OCI-LY7 (cell line): ENCODE data around the gene THRAP3. TPM values are rescaled to one million over a fixed set of nuclear protein-coding genes. Genes with fewer than 3 reads are reported as not detected.

ENCODE experiments used
- BruUV-seq: library from RNA; stranded (reverse); fragments of 400-500 nt; replicated peaks from 2 replicates; lab custom pipeline; 2021; lab: Mats Ljungman, UMichigan
- CTCF ChIA-PET: fragments of 300-600 bp; sonication (Branson Sonifier 250); formaldehyde crosslinking; loops from one replicate; lab custom pipeline; 2022; ENCODE audit warnings: antibody characterized with exemption; ENCODE audit not compliant: unreplicated experiment; lab: Charles Lee
- POLR2A ChIA-PET: fragments of 300-600 bp; sonication (Branson Sonifier 250); formaldehyde crosslinking; loops from one replicate; lab custom pipeline; 2022; ENCODE audit warnings: antibody characterized with exemption; lab: Charles Lee
- DNase-seq: peaks from one replicate; pipeline ENCODE4 v3.0.0-alpha.2; 2015; ENCODE audit warnings: low spot score
- H2AFZ ChIP-seq: fragments of 200-600 bp; sonication (generic), shearing (Covaris generic); 2 replicates; pipeline ENCODE4 v1.6.1; 2014; ENCODE audit warnings: mild to moderate bottlenecking, antibody characterized with exemption, low read length, moderate library complexity
- H3K27ac ChIP-seq: fragments of 200-600 bp; sonication (generic); 2 replicates; pipeline ENCODE4 v1.5.1; 2014; ENCODE audit warnings: mixed run types, low read depth, mild to moderate bottlenecking, moderate library complexity, low read length, inconsistent platforms; ENCODE audit not compliant: poor library complexity, severe bottlenecking
- H3K36me3 ChIP-seq: fragments of 200-600 bp; sonication (generic); 2 replicates; pipeline ENCODE4 v1.6.1; 2014; ENCODE audit warnings: mild to moderate bottlenecking, antibody characterized with exemption, low read length, moderate library complexity, mixed read lengths; ENCODE audit not compliant: insufficient read depth
- H3K4me1 ChIP-seq: fragments of 200-600 bp; sonication (generic); 2 replicates; pipeline ENCODE4 v1.5.1; 2014; ENCODE audit warnings: mild to moderate bottlenecking, low read length; ENCODE audit not compliant: insufficient read depth, poor library complexity, severe bottlenecking
- H3K4me2 ChIP-seq: fragments of 200-600 bp; sonication (generic); 2 replicates; pipeline ENCODE4 v1.6.1; 2014; ENCODE audit warnings: mild to moderate bottlenecking, low read length
- H3K4me3 ChIP-seq: fragments of 200-600 bp; sonication (generic); 2 replicates; pipeline ENCODE4 v1.5.1; 2014; ENCODE audit warnings: mild to moderate bottlenecking, low read depth, low read length; ENCODE audit not compliant: poor library complexity, severe bottlenecking
- H3K79me2 ChIP-seq: fragments of 200-600 bp; sonication (generic); 2 replicates; pipeline ENCODE4 v1.6.1; 2016; ENCODE audit warnings: low read depth, mild to moderate bottlenecking, low read length, moderate library complexity, mixed read lengths; ENCODE audit not compliant: insufficient read depth
- H3K9me2 ChIP-seq: fragments of 200-600 bp; sonication (generic); 2 replicates; pipeline ENCODE4 v1.6.1; 2016; ENCODE audit warnings: mild to moderate bottlenecking, low read length, mixed read lengths; ENCODE audit not compliant: insufficient read depth
- H3K9me3 ChIP-seq: fragments of 200-600 bp; sonication (generic); 2 replicates; pipeline ENCODE4 v1.6.1; 2014; ENCODE audit warnings: mild to moderate bottlenecking, mixed run types, low read length, mixed read lengths
- H4K20me1 ChIP-seq: fragments of 200-600 bp; sonication (generic); 2 replicates; pipeline ENCODE4 v1.6.1; 2014; ENCODE audit warnings: mild to moderate bottlenecking, antibody characterized with exemption, low read length, moderate library complexity, mixed read lengths; ENCODE audit not compliant: insufficient read depth
- EZH2phosphoT487 ChIP-seq: fragments of 200-600 bp; sonication (generic); IDR thresholded peaks from 2 replicates; pipeline ENCODE4 v1.6.1; 2018; ENCODE audit warnings: low read depth, borderline replicate concordance, mild to moderate bottlenecking, mixed run types, antibody characterized with exemption, low read length, moderate library complexity, mixed read lengths
- intact Hi-C: fragments of 100-400 bp; cut with micrococcal nuclease; formaldehyde crosslinking; loops from one replicate; pipeline ENCODE4 v1.10.0; 2022; ENCODE audit not compliant: unreplicated experiment
- total RNA-seq, 2 experiments: library from RNA; depleted of rRNA in 1 of 2; stranded (reverse); fragments of >200 nt in 1 of 2; shearing (Covaris generic) in 1 of 2; gene quantifications; 2 replicates each; pipeline ENCODE4 v1.2.3, GENCODE V29; 2014 to 2022
- TF ChIP-seq, protein P1 (sequence below): fragments of 200-600 bp; sonication (generic); conservative IDR thresholded peaks from 2 replicates; pipeline ENCODE4 v1.5.1; 2014; ENCODE audit warnings: mild to moderate bottlenecking, antibody characterized with exemption, low read length, moderate library complexity, mixed read lengths

THRAP3 gene
- total RNA-seq, 2 experiments from 2014 or later = 98.7 to 132 TPM

GRCh38 chr1:36257375-36257767, 33.1 kb downstream of the THRAP3 start:
- intact Hi-C loops = no loop called here
- DNase-seq = no peak
- Histone ChIP-seq H3K9me2 (no peaks in the 10 kb centered on the region), H3K79me2 (peaks cover 74% of the 10 kb centered on the region), H3K9me3 (no peaks in the 10 kb centered on the region), H3K4me2 (no peak overlapping the region; the same call in 1 of the 2 replicates), H3K4me1 (peaks cover 29% of the 10 kb centered on the region), H4K20me1 (peaks cover 10% of the 10 kb centered on the region), H3K36me3 (peaks cover 87% of the 10 kb centered on the region), H3K4me3 (no peak overlapping the region), H2AFZ (no peak overlapping the region), H3K27ac (peak overlapping the region; percentile 7)
- TF ChIP-seq EZH2phosphoT487 = no peak
- TF ChIP-seq, protein P1, sequence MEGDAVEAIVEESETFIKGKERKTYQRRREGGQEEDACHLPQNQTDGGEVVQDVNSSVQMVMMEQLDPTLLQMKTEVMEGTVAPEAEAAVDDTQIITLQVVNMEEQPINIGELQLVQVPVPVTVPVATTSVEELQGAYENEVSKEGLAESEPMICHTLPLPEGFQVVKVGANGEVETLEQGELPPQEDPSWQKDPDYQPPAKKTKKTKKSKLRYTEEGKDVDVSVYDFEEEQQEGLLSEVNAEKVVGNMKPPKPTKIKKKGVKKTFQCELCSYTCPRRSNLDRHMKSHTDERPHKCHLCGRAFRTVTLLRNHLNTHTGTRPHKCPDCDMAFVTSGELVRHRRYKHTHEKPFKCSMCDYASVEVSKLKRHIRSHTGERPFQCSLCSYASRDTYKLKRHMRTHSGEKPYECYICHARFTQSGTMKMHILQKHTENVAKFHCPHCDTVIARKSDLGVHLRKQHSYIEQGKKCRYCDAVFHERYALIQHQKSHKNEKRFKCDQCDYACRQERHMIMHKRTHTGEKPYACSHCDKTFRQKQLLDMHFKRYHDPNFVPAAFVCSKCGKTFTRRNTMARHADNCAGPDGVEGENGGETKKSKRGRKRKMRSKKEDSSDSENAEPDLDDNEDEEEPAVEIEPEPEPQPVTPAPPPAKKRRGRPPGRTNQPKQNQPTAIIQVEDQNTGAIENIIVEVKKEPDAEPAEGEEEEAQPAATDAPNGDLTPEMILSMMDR = no peak
- BruUV-seq = no TSS peak
- ChIA-PET POLR2A (no interaction called here), CTCF (no interaction called here)

- Histone ChIP-seq H3K36me3 (peaks cover 89% of the 10 kb centered on the region), H3K27ac (no peak overlapping the region), H3K79me2 (peaks cover 65% of the 10 kb centered on the region), H3K4me1 (peaks cover 26% of the 10 kb centered on the region), H3K4me3 (no peak overlapping the region), H4K20me1 (peaks cover 8% of the 10 kb centered on the region; the same call in 1 of the 2 replicates), H2AFZ (no peak overlapping the region), H3K9me2 (no peaks in the 10 kb centered on the region), H3K4me2 (peak overlapping the region; percentile 16; the same call in 1 of the 2 replicates), H3K9me3 (no peaks in the 10 kb centered on the region)
- ChIA-PET POLR2A (interaction anchor here (0.6 kb wide), 1 partner anchor 100 kb away, joined by 4 read pairs; no protein-coding TSS in a partner anchor), CTCF (no interaction called here)
- TF ChIP-seq, protein P1 = no peak
- no peak for TF ChIP-seq EZH2phosphoT487
- no TSS peak for BruUV-seq
- intact Hi-C loops = no loop called here
- DNase-seq = no peak
Observed at GRCh38 chr1:36258960-36259344, 34.7 kb downstream of the THRAP3 start.

DNA sequence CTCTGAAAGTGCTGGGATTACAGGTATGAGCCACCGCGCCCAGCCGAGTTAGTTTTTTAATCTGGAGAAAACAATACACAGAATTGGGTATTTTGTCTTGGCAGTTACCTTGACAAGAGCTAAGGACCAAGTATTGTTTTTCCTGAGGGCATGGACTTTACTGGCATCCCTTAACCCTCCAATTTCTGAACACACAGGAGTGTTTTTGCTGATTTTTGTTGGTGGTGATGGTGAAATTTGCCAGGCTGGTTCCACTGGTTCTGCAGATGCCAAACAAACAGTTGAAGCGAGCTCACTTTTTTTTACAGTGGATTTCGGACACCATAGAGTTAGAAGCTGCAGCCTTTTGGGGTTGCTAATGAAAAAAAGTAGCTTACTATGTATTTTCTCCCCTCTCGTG, 44.7 kb downstream of the THRAP3 start:
- Histone ChIP-seq H3K4me3 (no peak overlapping the region), H3K36me3 (peaks cover 90% of the 10 kb centered on the region), H3K9me3 (no peaks in the 10 kb centered on the region), H2AFZ (no peak overlapping the region), H3K4me2 (no peak overlapping the region), H3K4me1 (no peaks in the 10 kb centered on the region), H3K79me2 (peaks cover 49% of the 10 kb centered on the region; the same call in 1 of the 2 replicates), H3K9me2 (no peaks in the 10 kb centered on the region), H4K20me1 (0 out of 2 replicates have a peak, but pooled peaks cover 2% of the 10 kb centered on the region), H3K27ac (no peak overlapping the region)
- TF ChIP-seq, protein P1 = no peak
- no peak for TF ChIP-seq EZH2phosphoT487
- CTCF ChIA-PET = no interaction called here
- intact Hi-C loops = no loop called here
- BruUV-seq = no TSS peak
- no peak for DNase-seq
- POLR2A ChIA-PET = interaction anchor here (0.6 to 1.6 kb wide), 3 partner anchors 21 to 895 kb away, joined by 3 to 5 read pairs (median 4); partner anchors contain the start of gene TRAPPC3
